Measurements from ENCODE around the gene TTC4. TPM values are rescaled to one million over a fixed set of nuclear protein-coding genes. Genes with fewer than 3 reads are reported as not detected.

TTC4 gene, protein sequence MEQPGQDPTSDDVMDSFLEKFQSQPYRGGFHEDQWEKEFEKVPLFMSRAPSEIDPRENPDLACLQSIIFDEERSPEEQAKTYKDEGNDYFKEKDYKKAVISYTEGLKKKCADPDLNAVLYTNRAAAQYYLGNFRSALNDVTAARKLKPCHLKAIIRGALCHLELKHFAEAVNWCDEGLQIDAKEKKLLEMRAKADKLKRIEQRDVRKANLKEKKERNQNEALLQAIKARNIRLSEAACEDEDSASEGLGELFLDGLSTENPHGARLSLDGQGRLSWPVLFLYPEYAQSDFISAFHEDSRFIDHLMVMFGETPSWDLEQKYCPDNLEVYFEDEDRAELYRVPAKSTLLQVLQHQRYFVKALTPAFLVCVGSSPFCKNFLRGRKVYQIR
- 10 to 100 TPM; 11.0 to 18.4 TPM for total RNA-seq

- intact Hi-C loops (cut with DNase I): no loop called here
- peak within 1 kb of the TSS; percentile 64 for H3K27ac ChIP-seq
- peak within 1 kb of the TSS; percentile 85 for H3K4me3 ChIP-seq
- no peaks in the 10 kb centered on the region for H3K27me3 ChIP-seq
- H3K36me3 ChIP-seq: no peaks in the 10 kb centered on the region
- H3K9me3 ChIP-seq: no peaks in the 10 kb centered on the region
- peak; percentile 88 for DNase-seq
- H3K9ac ChIP-seq (ENCODE audit: low read depth in 2 of 2, low read length in 2 of 2): peak within 1 kb of the TSS; percentile 86 to 87
- no peaks in the 10 kb centered on the region for H3K4me1 ChIP-seq
- TF ChIP-seq, protein P1, sequence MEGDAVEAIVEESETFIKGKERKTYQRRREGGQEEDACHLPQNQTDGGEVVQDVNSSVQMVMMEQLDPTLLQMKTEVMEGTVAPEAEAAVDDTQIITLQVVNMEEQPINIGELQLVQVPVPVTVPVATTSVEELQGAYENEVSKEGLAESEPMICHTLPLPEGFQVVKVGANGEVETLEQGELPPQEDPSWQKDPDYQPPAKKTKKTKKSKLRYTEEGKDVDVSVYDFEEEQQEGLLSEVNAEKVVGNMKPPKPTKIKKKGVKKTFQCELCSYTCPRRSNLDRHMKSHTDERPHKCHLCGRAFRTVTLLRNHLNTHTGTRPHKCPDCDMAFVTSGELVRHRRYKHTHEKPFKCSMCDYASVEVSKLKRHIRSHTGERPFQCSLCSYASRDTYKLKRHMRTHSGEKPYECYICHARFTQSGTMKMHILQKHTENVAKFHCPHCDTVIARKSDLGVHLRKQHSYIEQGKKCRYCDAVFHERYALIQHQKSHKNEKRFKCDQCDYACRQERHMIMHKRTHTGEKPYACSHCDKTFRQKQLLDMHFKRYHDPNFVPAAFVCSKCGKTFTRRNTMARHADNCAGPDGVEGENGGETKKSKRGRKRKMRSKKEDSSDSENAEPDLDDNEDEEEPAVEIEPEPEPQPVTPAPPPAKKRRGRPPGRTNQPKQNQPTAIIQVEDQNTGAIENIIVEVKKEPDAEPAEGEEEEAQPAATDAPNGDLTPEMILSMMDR (IDR thresholded peaks at IDR 0.05): no peak
Observed at GRCh38 chr1:54715493-54716298, at the start of gene TTC4. Gene TTC4, plus strand, starts transcription at chr1:54715861. Its CDS starts 48 bp downstream, at chr1:54715909.

GRCh38 chr1:54666333-54666732 is 49.3 kb upstream of the TTC4 start:
- Histone ChIP-seq H3K27ac (no peak overlapping the region), H3K4me3 (no peak overlapping the region), H3K27me3 (no peaks in the 10 kb centered on the region), H3K4me1 (no peaks in the 10 kb centered on the region), H3K36me3 (no peaks in the 10 kb centered on the region), H3K9me3 (no peaks in the 10 kb centered on the region), H3K9ac (ENCODE audit: low read depth in 2 of 2, low read length in 2 of 2) (no peak overlapping the region)
- intact Hi-C loops (cut with DNase I): no loop called here
- TF ChIP-seq, protein P1 (IDR thresholded peaks at IDR 0.05): no peak
- DNase-seq: no peak

DNA sequence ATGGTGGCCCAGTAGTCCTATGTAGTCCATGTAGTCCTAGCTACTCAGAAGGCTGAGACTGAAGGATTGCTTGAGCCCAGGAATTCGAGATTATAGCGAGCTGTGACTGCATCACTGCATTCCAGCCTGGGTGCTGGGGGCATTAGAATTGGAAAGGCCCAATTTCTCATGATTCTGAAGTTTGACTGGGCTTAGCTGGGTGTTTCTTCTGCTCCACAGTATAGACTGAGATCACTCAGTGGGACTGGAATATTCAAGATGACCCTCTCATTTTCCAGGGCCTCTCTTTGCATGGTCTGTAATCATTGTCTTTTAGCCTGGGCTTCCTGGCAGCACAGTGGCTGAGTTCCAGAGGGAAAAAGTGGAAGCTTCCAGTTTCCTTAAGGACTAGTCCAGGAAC is 47.9 kb upstream of the TTC4 start:
- Histone ChIP-seq H3K36me3 (no peaks in the 10 kb centered on the region), H3K4me1 (no peaks in the 10 kb centered on the region), H3K27ac (no peak overlapping the region), H3K27me3 (no peaks in the 10 kb centered on the region), H3K9me3 (no peaks in the 10 kb centered on the region), H3K9ac (ENCODE audit: low read depth in 2 of 2, low read length in 2 of 2) (no peak overlapping the region), H3K4me3 (no peak overlapping the region)
- TF ChIP-seq, protein P1 (IDR thresholded peaks at IDR 0.05): no peak
- no peak for DNase-seq
- intact Hi-C loops (cut with DNase I): no loop called here

DNA sequence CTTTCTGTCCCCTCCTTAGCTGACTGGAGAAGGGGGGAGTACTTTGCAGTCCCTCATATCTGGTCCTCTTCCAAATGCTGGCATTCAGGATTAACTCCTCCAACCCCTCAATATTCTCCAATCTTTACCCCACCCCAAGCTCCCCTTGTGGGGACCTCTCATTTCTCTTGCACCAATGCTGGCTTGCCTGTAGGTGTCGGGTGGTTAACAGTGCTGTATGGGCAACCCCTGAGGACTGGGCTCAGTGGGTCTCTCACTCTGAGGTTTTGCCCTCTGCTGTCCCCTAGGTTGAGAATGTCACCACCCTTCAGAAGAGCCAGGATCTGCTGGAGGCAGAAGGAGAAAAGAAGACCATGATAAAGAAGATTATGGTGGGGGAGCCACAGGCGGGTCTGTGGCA is 47.1 kb upstream of the TTC4 start:
- no peaks in the 10 kb centered on the region for H3K36me3 ChIP-seq
- TF ChIP-seq, protein P1 (IDR thresholded peaks at IDR 0.05): no peak
- no peak overlapping the region for H3K4me3 ChIP-seq
- H3K9me3 ChIP-seq: no peaks in the 10 kb centered on the region
- H3K27ac ChIP-seq: no peak overlapping the region
- DNase-seq: no peak
- intact Hi-C loops (cut with DNase I): no loop called here
- H3K27me3 ChIP-seq: no peaks in the 10 kb centered on the region
- no peak overlapping the region for H3K9ac ChIP-seq (ENCODE audit: low read depth in 2 of 2, low read length in 2 of 2)
- no peaks in the 10 kb centered on the region for H3K4me1 ChIP-seq

DNA sequence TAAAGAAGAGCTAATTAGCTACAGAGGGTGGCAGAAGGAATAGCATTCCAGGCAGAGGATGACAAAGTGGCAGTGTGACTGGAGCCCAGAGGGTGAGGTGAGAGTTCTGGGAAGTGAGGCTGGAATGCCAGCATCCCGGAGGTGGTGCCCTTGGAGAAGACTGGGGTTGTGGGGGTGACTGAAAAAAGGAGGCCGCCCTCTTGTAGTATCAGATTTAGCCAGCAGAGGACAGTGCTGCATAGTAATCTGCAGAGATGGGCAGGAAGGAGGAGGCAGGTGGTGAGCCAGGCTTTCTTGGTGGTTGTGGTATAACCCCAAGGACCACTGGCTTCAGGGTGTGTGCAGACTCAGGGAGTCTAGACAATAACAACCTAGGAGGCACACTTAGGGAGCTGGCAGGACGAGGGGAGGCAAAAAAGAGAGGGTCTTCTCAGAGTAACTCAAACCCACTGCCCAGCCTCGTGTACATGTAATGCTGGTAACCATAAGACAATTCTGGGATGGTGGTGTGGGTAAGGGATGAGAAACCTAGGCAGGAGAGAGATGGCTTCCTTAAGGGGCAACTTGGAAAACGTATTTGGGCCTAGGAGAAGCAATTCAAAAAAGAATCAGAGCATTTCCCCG is 43.6 kb upstream of the TTC4 start:
- Histone ChIP-seq H3K27ac (no peak overlapping the region), H3K4me3 (no peak overlapping the region), H3K9me3 (no peaks in the 10 kb centered on the region), H3K9ac (ENCODE audit: low read depth in 2 of 2, low read length in 2 of 2) (no peak overlapping the region), H3K27me3 (no peaks in the 10 kb centered on the region), H3K4me1 (no peaks in the 10 kb centered on the region), H3K36me3 (no peaks in the 10 kb centered on the region)
- TF ChIP-seq, protein P1 (IDR thresholded peaks at IDR 0.05): peak; percentile 77
- DNase-seq: peak; percentile 75
- intact Hi-C loops (cut with DNase I): loop anchor here (5.0 kb wide), 1 partner anchor 140 kb away; no protein-coding TSS in a partner anchor

Data from colonic mucosa (tissue), 4 donors.